GF-D8 (cell line): ENCODE measurements around the gene MSX2.

Experiments
- DNase-seq: peaks from one replicate; lab custom pipeline; 2025; lab: John Stamatoyannopoulos, UW

MSX2 gene

GRCh38 chr5:174718880-174719610 is 5.3 kb upstream of the MSX2 start:
- DNase-seq, result no peak

- DNase-seq, result no peak
Measured at GRCh38 chr5:174719793-174720611, 4.4 kb upstream of the MSX2 start.

- DNase-seq, result no peak
Measured at GRCh38 chr5:174720612-174721529, 3.5 kb upstream of the MSX2 start.

- no peak for DNase-seq
Measured at GRCh38 chr5:174721530-174722432, 2.6 kb upstream of the MSX2 start.

- DNase-seq, result no peak
Measured at GRCh38 chr5:174722500-174722899, 1.9 kb upstream of the MSX2 start.

- DNase-seq, result no peak
Measured at GRCh38 chr5:174723315-174723978, 935 bp upstream of the MSX2 start.

GRCh38 chr5:174723979-174724483 is 351 bp upstream of the MSX2 start:
- no peak for DNase-seq

- DNase-seq, result no peak
Measured at GRCh38 chr5:174725261-174725990, 1.0 kb downstream of the MSX2 start.

GRCh38 chr5:174725991-174726601 is 1.7 kb downstream of the MSX2 start:
- DNase-seq, result no peak

- DNase-seq, result no peak
Measured at GRCh38 chr5:174726916-174727793, 2.8 kb downstream of the MSX2 start.

GRCh38 chr5:174727794-174728680 is 3.7 kb downstream of the MSX2 start:
- DNase-seq, result no peak

GRCh38 chr5:174729075-174729680 is 4.8 kb downstream of the MSX2 start:
- no peak for DNase-seq

GRCh38 chr5:174731214-174732035 is 7.0 kb downstream of the MSX2 start:
- no peak for DNase-seq

GRCh38 chr5:174732036-174733020 is 7.9 kb downstream of the MSX2 start:
- DNase-seq, result no peak
